Upper lobe of left lung (tissue), 4 donors: ENCODE measurements around the gene ZPBP.

Experiments used
- CTCF ChIP-seq, 6 experiments: fragments of 450-650 bp in 4 of 6; fragments of 200-600 bp in 2 of 6; sonication (generic) in 2 of 6; IDR thresholded peaks; one replicate each; pipeline ENCODE4 v1.5.1; 2016 to 2019; ENCODE audit warnings: antibody characterized with exemption in 6 of 6
- EP300 ChIP-seq, 4 donors: sonication (generic); formaldehyde crosslinking; IDR thresholded peaks; one replicate each; pipeline ENCODE4 v1.5.1; 2017; ENCODE audit warnings: antibody characterized with exemption in 4 of 4, control low read depth in 2 of 4
- POLR2A ChIP-seq, 4 donors: fragments of 450-650 bp; IDR thresholded peaks; one replicate each; pipeline ENCODE4 v1.5.1; 2016 to 2017; ENCODE audit warnings: antibody characterized with exemption in 4 of 4, mild to moderate bottlenecking in 2 of 4

- no peak for TF ChIP-seq CTCF (IDR thresholded peaks at IDR 0.05)
- TF ChIP-seq POLR2A (IDR thresholded peaks at IDR 0.05): no peak
- no peak for TF ChIP-seq EP300 (IDR thresholded peaks at IDR 0.05)
These were observed 45.1 kb upstream of the ZPBP start for GRCh38 chr7:50138101-50138500.
